ES-I3 (cell line): ENCODE measurements around the gene PFN1.
A peak's percentile ranks its signal among the peaks of the same experiment; 100 is the strongest.

Experiments
- H3K36me3 ChIP-seq: 2 replicates; pipeline ENCODE4 v1.6.1; 2013; ENCODE audit warnings: mild to moderate bottlenecking, low read length, control low read depth, moderate library complexity; ENCODE audit not compliant: insufficient read depth
- H3K4me1 ChIP-seq: 2 replicates; pipeline ENCODE4 v1.6.1; 2013; ENCODE audit warnings: mild to moderate bottlenecking, control low read depth, low read length; ENCODE audit not compliant: insufficient read depth
- H3K9ac ChIP-seq: 2 replicates; pipeline ENCODE4 v1.6.1; 2013; ENCODE audit warnings: low read depth, mild to moderate bottlenecking, low read length, moderate library complexity
- H3K9me3 ChIP-seq: 2 replicates; pipeline ENCODE4 v1.6.1; 2013; ENCODE audit warnings: mild to moderate bottlenecking, low read length, moderate library complexity; ENCODE audit not compliant: control insufficient read depth, insufficient read depth

Gene PFN1

GRCh38 chr17:4972322-4972721 lies 24.0 kb upstream of the PFN1 start:
- Histone ChIP-seq H3K36me3 (peaks cover 5% of the 10 kb centered on the region; the same call in 1 of the 2 replicates), H3K9ac (no peak overlapping the region), H3K9me3 (no peaks in the 10 kb centered on the region), H3K4me1 (peaks cover 15% of the 10 kb centered on the region)

- peaks cover 15% of the 10 kb centered on the region for H3K4me1 ChIP-seq
Observed at GRCh38 chr17:4971826-4972225, 23.5 kb upstream of the PFN1 start.

GRCh38 chr17:4970273-4970672 lies 21.9 kb upstream of the PFN1 start:
- Histone ChIP-seq H3K9ac (no peak overlapping the region), H3K4me1 (peaks cover 15% of the 10 kb centered on the region), H3K9me3 (no peaks in the 10 kb centered on the region), H3K36me3 (peaks cover 5% of the 10 kb centered on the region; the same call in 1 of the 2 replicates)

More at GRCh38 chr17:4971826-4972225, 23.5 kb upstream of the PFN1 start:
- H3K9me3 ChIP-seq: no peaks in the 10 kb centered on the region
- H3K36me3 ChIP-seq: peaks cover 5% of the 10 kb centered on the region; the same call in 1 of the 2 replicates
- no peak overlapping the region for H3K9ac ChIP-seq

- peaks cover 15% of the 10 kb centered on the region for H3K4me1 ChIP-seq
- peaks cover 5% of the 10 kb centered on the region; the same call in 1 of the 2 replicates for H3K36me3 ChIP-seq
- H3K9me3 ChIP-seq: no peaks in the 10 kb centered on the region
- peak overlapping the region; percentile 73 for H3K9ac ChIP-seq
Observed at GRCh38 chr17:4969551-4970173, 21.3 kb upstream of the PFN1 start.

- Histone ChIP-seq H3K9me3 (no peaks in the 10 kb centered on the region), H3K36me3 (peaks cover 5% of the 10 kb centered on the region; the same call in 1 of the 2 replicates), H3K4me1 (peaks cover 15% of the 10 kb centered on the region), H3K9ac (peak overlapping the region; percentile 73)
Observed at GRCh38 chr17:4969047-4969550, 20.8 kb upstream of the PFN1 start.

- Histone ChIP-seq H3K36me3 (peaks cover 5% of the 10 kb centered on the region; the same call in 1 of the 2 replicates), H3K9ac (peak overlapping the region; percentile 73), H3K4me1 (peaks cover 15% of the 10 kb centered on the region), H3K9me3 (no peaks in the 10 kb centered on the region)
Observed at GRCh38 chr17:4968486-4969046, 20.2 kb upstream of the PFN1 start.

- H3K4me1 ChIP-seq: peaks cover 11% of the 10 kb centered on the region
- peak within 1 kb of the TSS; percentile 73 for H3K9ac ChIP-seq
- no peaks in the 10 kb centered on the region for H3K9me3 ChIP-seq
- H3K36me3 ChIP-seq: peaks cover 5% of the 10 kb centered on the region
Observed at GRCh38 chr17:4967539-4968485, 19.5 kb upstream of the PFN1 start, which contains the start of gene SPAG7. Gene SPAG7, minus strand, starts transcription at chr17:4967817. Its CDS starts 13 bp downstream, at chr17:4967804.

- Histone ChIP-seq H3K9me3 (no peaks in the 10 kb centered on the region), H3K36me3 (peaks cover 5% of the 10 kb centered on the region), H3K4me1 (peaks cover 11% of the 10 kb centered on the region), H3K9ac (peak overlapping the region; percentile 73)
Observed at GRCh38 chr17:4966844-4967538, 18.7 kb upstream of the PFN1 start.

- H3K36me3 ChIP-seq: peaks cover 5% of the 10 kb centered on the region
- H3K9me3 ChIP-seq: no peaks in the 10 kb centered on the region
- H3K9ac ChIP-seq: no peak overlapping the region
- peaks cover 11% of the 10 kb centered on the region for H3K4me1 ChIP-seq
Observed at GRCh38 chr17:4965311-4965986, 17.1 kb upstream of the PFN1 start.

GRCh38 chr17:4960279-4960922 lies 12.1 kb upstream of the PFN1 start:
- Histone ChIP-seq H3K4me1 (no peaks in the 10 kb centered on the region; the same call in 1 of the 2 replicates), H3K36me3 (no peaks in the 10 kb centered on the region; the same call in 1 of the 2 replicates), H3K9ac (no peak overlapping the region), H3K9me3 (no peaks in the 10 kb centered on the region)

GRCh38 chr17:4959261-4959965 lies 11.1 kb upstream of the PFN1 start:
- Histone ChIP-seq H3K36me3 (no peaks in the 10 kb centered on the region; the same call in 1 of the 2 replicates), H3K9me3 (no peaks in the 10 kb centered on the region), H3K4me1 (no peaks in the 10 kb centered on the region; the same call in 1 of the 2 replicates), H3K9ac (no peak overlapping the region)

- H3K36me3 ChIP-seq: no peaks in the 10 kb centered on the region; the same call in 1 of the 2 replicates
- no peaks in the 10 kb centered on the region; the same call in 1 of the 2 replicates for H3K4me1 ChIP-seq
- no peak overlapping the region for H3K9ac ChIP-seq
- no peaks in the 10 kb centered on the region for H3K9me3 ChIP-seq
Observed at GRCh38 chr17:4958102-4958501, 9.8 kb upstream of the PFN1 start.
